Lung (tissue), 12 donors: ENCODE measurements around the gene PTPRD. TPM values are rescaled to one million over a fixed set of nuclear protein-coding genes. Genes with fewer than 3 reads are reported as not detected.

Experiments
- ATAC-seq: fragments of 200-7000 bp; cut with Tn5 transposase; one replicate; pipeline ENCODE4 v1.9.1; 2020; ENCODE audit warnings: moderate number of reproducible peaks; ENCODE audit not compliant: insufficient read depth, low FRiP score
- DNase-seq, 3 donors: peaks; one replicate each; pipeline ENCODE4 v3.0.0-alpha.2; 2013 to 2017
- H3K27ac ChIP-seq, 2 donors: one replicate each; pipeline ENCODE4 v1.5.1; 2013; ENCODE audit warnings: mild to moderate bottlenecking in 2 of 2, moderate library complexity in 2 of 2, control low read depth in 1 of 2, inconsistent platforms in 1 of 2, low read depth in 1 of 2, low read length in 1 of 2
- H3K27me3 ChIP-seq, 3 donors: one replicate each; pipeline ENCODE4 v1.5.1; 2013; ENCODE audit warnings: low read length in 2 of 3; ENCODE audit not compliant: control insufficient read depth in 3 of 3, insufficient read depth in 3 of 3
- H3K36me3 ChIP-seq, 4 donors: one replicate each; pipeline ENCODE4 v1.5.1; 2013; ENCODE audit warnings: low read length in 4 of 4, mild to moderate bottlenecking in 1 of 4, moderate library complexity in 1 of 4; ENCODE audit not compliant: control insufficient read depth in 4 of 4, insufficient read depth in 4 of 4
- H3K4me1 ChIP-seq, 5 donors: one replicate each; pipeline ENCODE4 v1.5.1; 2013; ENCODE audit warnings: low read length in 5 of 5, mild to moderate bottlenecking in 2 of 5, moderate library complexity in 1 of 5; ENCODE audit not compliant: control insufficient read depth in 5 of 5, insufficient read depth in 5 of 5
- H3K4me3 ChIP-seq: one replicate; pipeline ENCODE4 v1.5.1; 2013; ENCODE audit warnings: mild to moderate bottlenecking, control low read depth, moderate library complexity
- H3K9ac ChIP-seq, 2 donors: one replicate each; pipeline ENCODE4 v1.5.1; 2013; ENCODE audit warnings: low read length in 2 of 2, control low read depth in 1 of 2; ENCODE audit not compliant: insufficient read depth in 1 of 2
- H3K9me3 ChIP-seq, 4 donors: one replicate each; pipeline ENCODE4 v1.5.1; 2013; ENCODE audit warnings: low read length in 3 of 4, mild to moderate bottlenecking in 1 of 4, moderate library complexity in 1 of 4; ENCODE audit not compliant: control insufficient read depth in 4 of 4, insufficient read depth in 3 of 4
- WGBS, 2 donors: extraction: QIAGEN DNeasy Blood & Tissue Kit; methylation state at CpG; one replicate each; pipeline ENCODE4 v1.1.7; 2013; 5-methylcytosine and 5-hydroxymethylcytosine counted together
- polyA plus RNA-seq, 2 donors: library from polyadenylated mRNA; stranded (reverse); fragments of 200-250 nt; gene quantifications; one replicate each; pipeline ENCODE4 v1.2.1, GENCODE V29; 2013
- total RNA-seq, 2 donors: library from RNA; depleted of rRNA in 1 of 2; stranded (reverse); fragments of >200 nt in 1 of 2; gene quantifications; one replicate each; pipeline ENCODE4 v1.2.1, GENCODE V29; 2014 to 2021
- TF ChIP-seq, protein P1 (sequence below): IDR thresholded peaks from 2 replicates; pipeline ENCODE4 v1.5.1; 2012; ENCODE audit warnings: mild to moderate bottlenecking; ENCODE audit errors: control extremely low read depth, extremely low read depth
- donor health status: control.
- donor health status: control.
- donor health status: Bipolar disorder and iron deficiency.
- donor health status: healthy.
- donor health status: DM: yes; HTN: yes; CAD: no.

The PTPRD gene
- total and polyA plus RNA-seq, 4 donors, result 1.9 to 145 (median 13.7) TPM

DNA sequence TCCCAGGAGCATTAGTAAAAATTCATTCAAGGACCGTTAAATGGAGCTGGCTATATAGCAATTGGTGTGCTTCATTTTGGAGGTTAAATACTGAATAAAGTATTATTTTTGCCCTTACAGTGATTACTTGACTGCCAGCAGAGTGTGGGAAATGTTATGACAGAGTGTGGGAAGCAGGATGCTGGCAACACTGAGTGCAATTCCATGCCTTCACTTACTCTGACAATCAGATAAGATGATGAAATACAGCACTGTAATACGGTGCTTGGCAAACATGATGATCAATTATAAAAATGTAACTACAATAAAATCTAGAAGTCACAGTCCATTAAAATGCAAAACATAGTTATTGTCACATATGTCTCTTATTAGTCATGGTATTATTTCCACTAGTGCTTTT lies 651.3 kb downstream of the PTPRD start:
- Histone ChIP-seq H3K9me3 (peaks cover 0 to 1% (median 0%) of the 10 kb centered on the region in 4 donors), H3K4me1 (no peaks in the 10 kb centered on the region), H3K27ac (no peak overlapping the region), H3K4me3 (no peak overlapping the region), H3K27me3 (no peaks in the 10 kb centered on the region), H3K36me3 (no peaks in the 10 kb centered on the region), H3K9ac (no peak overlapping the region)
- 29 to 33% methylated on average over 2 of the region's 2 CpGs for WGBS, 2 donors
- ATAC-seq (no peak), DNase-seq (no peak)
- TF ChIP-seq, protein P1, sequence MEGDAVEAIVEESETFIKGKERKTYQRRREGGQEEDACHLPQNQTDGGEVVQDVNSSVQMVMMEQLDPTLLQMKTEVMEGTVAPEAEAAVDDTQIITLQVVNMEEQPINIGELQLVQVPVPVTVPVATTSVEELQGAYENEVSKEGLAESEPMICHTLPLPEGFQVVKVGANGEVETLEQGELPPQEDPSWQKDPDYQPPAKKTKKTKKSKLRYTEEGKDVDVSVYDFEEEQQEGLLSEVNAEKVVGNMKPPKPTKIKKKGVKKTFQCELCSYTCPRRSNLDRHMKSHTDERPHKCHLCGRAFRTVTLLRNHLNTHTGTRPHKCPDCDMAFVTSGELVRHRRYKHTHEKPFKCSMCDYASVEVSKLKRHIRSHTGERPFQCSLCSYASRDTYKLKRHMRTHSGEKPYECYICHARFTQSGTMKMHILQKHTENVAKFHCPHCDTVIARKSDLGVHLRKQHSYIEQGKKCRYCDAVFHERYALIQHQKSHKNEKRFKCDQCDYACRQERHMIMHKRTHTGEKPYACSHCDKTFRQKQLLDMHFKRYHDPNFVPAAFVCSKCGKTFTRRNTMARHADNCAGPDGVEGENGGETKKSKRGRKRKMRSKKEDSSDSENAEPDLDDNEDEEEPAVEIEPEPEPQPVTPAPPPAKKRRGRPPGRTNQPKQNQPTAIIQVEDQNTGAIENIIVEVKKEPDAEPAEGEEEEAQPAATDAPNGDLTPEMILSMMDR, result no peak

GRCh38 chr9:9951556-9952160 lies 661.1 kb downstream of the PTPRD start:
- no peak overlapping the region for H3K27ac ChIP-seq
- H3K4me3 ChIP-seq, result no peak overlapping the region
- no peaks in the 10 kb centered on the region for H3K36me3 ChIP-seq
- H3K9ac ChIP-seq, result no peak overlapping the region
- DNase-seq (no peak), ATAC-seq (no peak)
- H3K27me3 ChIP-seq, result no peaks in the 10 kb centered on the region
- H3K9me3 ChIP-seq, result no peaks in the 10 kb centered on the region
- WGBS, 2 donors, result 42 to 54% methylated on average over 3 of the region's 3 CpGs
- peaks cover 0 to 2% (median 0%) of the 10 kb centered on the region in 5 donors for H3K4me1 ChIP-seq
- TF ChIP-seq, protein P1, result no peak

DNA sequence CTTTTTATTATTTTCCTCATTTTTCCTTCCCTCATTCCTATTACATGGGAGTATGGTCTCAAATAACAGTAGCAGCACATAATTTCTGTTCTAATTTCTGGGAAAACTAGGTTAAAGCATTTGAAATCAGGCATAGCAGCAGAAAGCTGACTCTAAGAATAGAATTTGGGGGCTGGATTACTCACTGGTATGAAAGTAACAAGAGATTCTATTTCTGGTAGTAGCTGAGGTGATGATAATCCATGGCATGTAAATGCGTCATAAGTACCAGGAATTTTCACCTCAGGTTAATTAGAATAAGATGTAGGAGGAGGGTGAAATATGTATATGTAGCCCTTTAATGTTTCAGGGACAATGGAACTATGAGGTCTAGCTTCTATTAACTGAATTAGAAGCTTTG lies 662.0 kb downstream of the PTPRD start:
- TF ChIP-seq, protein P1, result no peak
- DNase-seq (no peak), ATAC-seq (no peak)
- Histone ChIP-seq H3K9ac (no peak overlapping the region), H3K27me3 (no peaks in the 10 kb centered on the region), H3K4me1 (peaks cover 0 to 2% (median 0%) of the 10 kb centered on the region in 5 donors), H3K4me3 (no peak overlapping the region), H3K9me3 (no peaks in the 10 kb centered on the region), H3K36me3 (no peaks in the 10 kb centered on the region), H3K27ac (no peak overlapping the region)
- WGBS, 2 donors, result 91 to 94% methylated on average over 1 of the region's 1 CpG

- no peak overlapping the region for H3K4me3 ChIP-seq
- TF ChIP-seq, protein P1, result no peak
- H3K4me1 ChIP-seq, result peaks cover 0 to 2% (median 0%) of the 10 kb centered on the region in 5 donors
- DNase-seq (peak in 1 of 3 donors; percentile 2), ATAC-seq (no peak)
- H3K9ac ChIP-seq, result no peak overlapping the region
- H3K36me3 ChIP-seq, result no peaks in the 10 kb centered on the region
- no peaks in the 10 kb centered on the region for H3K9me3 ChIP-seq
- 50 to 58% methylated on average over 4 of the region's 4 CpGs for WGBS, 2 donors
- H3K27me3 ChIP-seq, result no peaks in the 10 kb centered on the region
- peak overlapping the region in 1 of 2 donors; percentile 29 for H3K27ac ChIP-seq
Observed at GRCh38 chr9:9949978-9950377, 662.8 kb downstream of the PTPRD start.
